ENCODE results near the gene PRAMEF10. TPM values are rescaled to one million over a fixed set of nuclear protein-coding genes. Genes with fewer than 3 reads are reported as not detected.
"Not testable (repeated sequence)": the region's sequence is repeated elsewhere in the genome, so short reads cannot be mapped to it uniquely, and the experiment has no call there.

Gene PRAMEF10
- not detected for total RNA-seq

DNA sequence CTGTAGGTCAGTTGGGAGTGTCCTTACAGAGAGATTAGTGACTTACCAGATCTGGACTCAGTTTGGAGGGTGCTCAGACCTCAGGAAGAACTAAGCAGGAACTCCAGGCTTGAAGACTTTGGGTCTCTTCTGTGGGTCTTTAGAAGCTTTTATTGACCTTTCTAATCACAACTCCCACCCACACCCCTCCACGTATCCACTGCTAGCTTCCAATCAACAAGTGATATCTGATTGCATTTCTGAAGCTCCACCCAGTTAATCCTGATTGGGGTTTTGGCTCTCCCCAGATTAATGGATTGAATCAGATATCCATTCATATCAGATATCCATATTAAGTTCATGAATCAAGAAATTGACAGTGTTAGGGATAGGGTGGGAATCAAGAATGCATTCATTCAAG, at the start of gene PRAMEF10:
TSS of gene PRAMEF10 (minus strand) at position 101 of the 400 bp plus-strand sequence. CDS start 2,423 bp downstream, outside the sequence.
- H3K36me3 ChIP-seq; H3K4me3 ChIP-seq; DNase-seq (ENCODE audit: low spot score in 2 of 2); H3K27ac ChIP-seq; H3K27me3 ChIP-seq; H3K4me1 ChIP-seq; H3K9me3 ChIP-seq: not testable (repeated sequence)
- WGBS, 2 donors: no CpG with 5 or more reads among the region's 1 CpG

GRCh38 chr1:12947480-12947879, 49.4 kb upstream of the PRAMEF10 start, which contains the start of gene PRAMEF6:
Gene PRAMEF6 (minus strand): TSS chr1:12947580. CDS start chr1:12942518, 5,062 bp downstream.
- not testable (repeated sequence) for H3K4me3 ChIP-seq; H3K27me3 ChIP-seq; H3K9me3 ChIP-seq; H3K36me3 ChIP-seq; H3K4me1 ChIP-seq; DNase-seq (ENCODE audit: low spot score in 2 of 2); H3K27ac ChIP-seq
- WGBS, 2 donors: 91 to 94% methylated on average over 3 to 4 of the region's 4 CpGs

GRCh38 chr1:12924368-12924767, 26.3 kb upstream of the PRAMEF10 start:
- H3K4me1 ChIP-seq; H3K27me3 ChIP-seq; H3K27ac ChIP-seq; H3K36me3 ChIP-seq; H3K9me3 ChIP-seq; DNase-seq (ENCODE audit: low spot score in 2 of 2); H3K4me3 ChIP-seq: not testable (repeated sequence)
- no CpG with 5 or more reads among the region's 5 CpGs for WGBS, 2 donors

DNA sequence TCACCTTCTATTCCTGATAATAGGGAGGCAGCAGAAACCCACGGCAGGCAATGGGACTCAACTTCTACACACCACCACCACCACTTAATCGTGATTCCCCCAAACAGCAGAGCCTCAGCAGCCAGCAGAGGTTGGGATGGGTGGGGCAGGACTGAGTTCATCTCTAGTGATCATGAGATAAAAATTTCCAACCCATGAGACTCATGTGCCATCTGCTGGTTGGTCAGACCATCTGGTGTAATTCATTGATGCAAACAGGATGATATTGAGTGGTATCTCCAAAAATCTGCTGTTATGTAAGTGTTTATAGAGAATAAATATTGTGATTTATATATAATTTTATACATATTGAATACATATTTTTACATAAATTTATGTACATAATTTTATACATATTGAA, 23.7 kb upstream of the PRAMEF10 start:
- not testable (repeated sequence) for H3K27ac ChIP-seq; H3K27me3 ChIP-seq; H3K4me3 ChIP-seq; H3K4me1 ChIP-seq; H3K9me3 ChIP-seq; H3K36me3 ChIP-seq; DNase-seq (ENCODE audit: low spot score in 2 of 2)
- 52 to 69% methylated on average over 2 of the region's 2 CpGs for WGBS, 2 donors

- H3K4me3 ChIP-seq; H3K27ac ChIP-seq; H3K27me3 ChIP-seq; H3K4me1 ChIP-seq; DNase-seq (ENCODE audit: low spot score in 2 of 2); H3K36me3 ChIP-seq; H3K9me3 ChIP-seq: not testable (repeated sequence)
- no CpG with 5 or more reads among the region's 1 CpG for WGBS, 2 donors
These were observed 18.2 kb upstream of the PRAMEF10 start, which contains the start of gene PRAMEF7 for GRCh38 chr1:12916310-12916709. Gene PRAMEF7 (plus strand): TSS chr1:12916610. CDS start chr1:12917693, 1,083 bp downstream.

DNA sequence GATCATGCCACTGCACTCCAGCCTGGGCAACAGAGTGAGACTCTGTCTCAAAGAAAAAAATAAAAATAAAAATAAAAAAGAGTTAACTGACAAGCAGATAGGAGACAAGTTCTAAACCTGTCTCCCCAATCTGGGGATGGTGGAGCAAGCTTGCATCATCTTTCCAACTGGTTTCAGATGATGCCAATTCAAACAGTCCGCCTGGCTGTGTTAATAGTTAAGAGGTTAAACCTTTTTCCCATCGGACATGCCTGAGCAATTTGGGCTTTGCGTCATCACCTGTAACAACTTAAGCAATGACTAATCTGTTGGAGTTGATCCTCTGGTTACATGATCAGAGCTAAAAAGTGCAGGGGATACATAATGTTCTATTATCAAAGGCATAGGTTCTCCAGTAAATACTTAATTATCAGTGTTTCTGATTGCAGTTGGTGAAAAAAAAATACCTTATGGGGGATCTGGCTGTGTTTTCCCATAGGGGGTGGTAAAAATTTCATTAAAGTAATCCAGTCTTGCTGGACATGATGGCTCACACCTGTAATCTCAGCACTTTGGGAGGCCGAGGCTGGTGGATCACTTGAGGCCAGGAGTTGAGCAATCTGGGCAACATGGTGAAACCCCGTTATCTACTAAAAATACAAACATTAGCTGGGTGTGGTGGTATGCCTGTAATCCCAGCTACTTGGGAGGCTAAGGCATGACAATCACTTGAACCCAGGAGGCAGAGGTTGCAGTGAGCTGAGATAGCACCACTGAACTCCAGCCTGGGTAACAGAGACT, 5.9 kb upstream of the PRAMEF10 start:
- not testable (repeated sequence) for H3K27ac ChIP-seq; DNase-seq (ENCODE audit: low spot score in 2 of 2); H3K4me3 ChIP-seq; H3K36me3 ChIP-seq; H3K4me1 ChIP-seq; H3K9me3 ChIP-seq; H3K27me3 ChIP-seq
- 84% methylated on average over 5 of the region's 5 CpGs; no CpG with 5 or more reads in 1 of the 2 donors for WGBS, 2 donors

DNA sequence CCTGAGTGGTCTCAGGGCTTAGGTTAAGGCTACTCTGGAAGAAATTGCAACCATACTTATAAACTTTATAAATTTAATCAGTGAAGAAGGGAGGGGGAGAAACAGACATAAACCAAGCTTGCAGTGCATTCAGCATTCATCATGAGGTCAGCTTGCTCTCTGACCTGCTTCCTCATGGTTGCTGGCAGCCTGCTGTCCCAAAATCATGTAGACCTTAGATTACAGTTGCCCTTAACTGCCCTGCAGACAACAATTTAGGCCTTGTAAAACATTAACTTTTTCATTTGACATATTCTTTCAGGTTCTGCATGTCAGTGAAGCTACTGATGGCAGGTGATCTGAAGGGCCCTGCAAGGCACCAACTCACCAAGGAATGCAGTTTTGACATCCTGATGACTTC, 1.1 kb upstream of the PRAMEF10 start:
- H3K27ac ChIP-seq; DNase-seq (ENCODE audit: low spot score in 2 of 2); H3K27me3 ChIP-seq; H3K4me3 ChIP-seq; H3K4me1 ChIP-seq; H3K36me3 ChIP-seq; H3K9me3 ChIP-seq: not testable (repeated sequence)

DNA sequence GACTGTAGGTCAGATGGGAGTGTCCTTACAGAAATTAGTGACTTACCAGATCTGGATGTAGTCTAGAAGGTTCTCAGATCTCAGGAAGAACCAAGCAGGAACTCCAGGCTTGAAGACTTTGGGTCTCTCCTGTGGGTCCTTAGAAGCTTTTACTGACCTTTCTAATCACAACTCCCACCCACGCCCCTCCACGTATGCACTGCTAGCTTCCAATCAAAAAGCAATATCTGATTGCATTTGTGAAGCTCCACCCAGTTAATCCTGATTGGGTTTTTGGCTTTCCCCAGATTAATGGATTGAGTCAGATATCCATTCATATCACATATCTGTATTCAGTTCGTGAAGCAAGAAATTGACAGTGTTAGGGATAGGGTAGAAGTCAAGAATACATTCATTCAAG, 12.0 kb downstream of the PRAMEF10 start, which contains the start of gene PRAMEF4:
TSS of gene PRAMEF4 (minus strand) at position 101 of the 400 bp plus-strand sequence. CDS start 2,807 bp downstream, outside the sequence.
- H3K9me3 ChIP-seq; H3K27ac ChIP-seq; H3K4me1 ChIP-seq; H3K36me3 ChIP-seq; DNase-seq (ENCODE audit: low spot score in 2 of 2); H3K4me3 ChIP-seq; H3K27me3 ChIP-seq: not testable (repeated sequence)
- 70 to 88% methylated on average over 3 of the region's 3 CpGs for WGBS, 2 donors

GRCh38 chr1:12878453-12878852, 19.6 kb downstream of the PRAMEF10 start:
- not testable (repeated sequence) for H3K27me3 ChIP-seq; H3K4me1 ChIP-seq; H3K27ac ChIP-seq; H3K9me3 ChIP-seq; DNase-seq (ENCODE audit: low spot score in 2 of 2); H3K4me3 ChIP-seq; H3K36me3 ChIP-seq
- WGBS, 2 donors: 70 to 86% methylated on average over 3 to 4 of the region's 4 CpGs

DNA sequence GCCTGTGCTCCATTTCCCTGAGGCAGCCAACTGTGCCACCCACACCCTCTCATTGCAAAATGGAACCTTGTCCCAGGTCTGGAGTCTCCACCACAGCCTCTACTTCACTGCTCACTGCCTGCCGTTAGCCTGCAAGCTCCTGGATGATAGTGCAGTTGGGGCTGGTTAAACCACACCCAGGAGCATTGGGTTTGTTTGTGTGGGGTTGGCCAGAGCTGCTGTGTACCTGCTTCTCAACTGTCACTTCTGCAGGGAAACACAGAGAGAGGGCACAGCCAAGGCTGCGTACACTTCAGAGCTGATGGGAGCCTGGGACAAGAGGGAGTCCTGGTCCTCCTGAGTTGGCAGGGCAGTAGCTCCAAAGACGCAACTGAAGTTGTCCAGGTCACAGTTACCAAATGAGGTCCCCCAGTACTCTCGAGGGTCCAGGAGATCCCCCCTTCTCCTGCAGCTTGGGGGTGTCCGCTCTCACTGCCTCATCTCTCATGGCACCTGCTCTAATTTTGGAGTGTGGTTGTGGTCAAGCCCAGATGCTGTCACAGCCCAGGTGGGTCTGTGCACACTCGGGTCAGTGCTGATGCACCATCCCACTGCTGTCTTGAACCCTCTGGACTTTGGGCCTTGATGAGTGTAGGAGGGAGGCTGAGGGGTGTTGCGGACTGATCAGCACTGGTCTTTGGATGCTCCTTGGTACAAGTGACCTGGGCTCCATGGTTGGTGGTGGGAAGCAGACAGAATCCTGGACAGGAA, 34.8 kb downstream of the PRAMEF10 start:
- DNase-seq (ENCODE audit: low spot score in 2 of 2); H3K27me3 ChIP-seq; H3K4me1 ChIP-seq; H3K27ac ChIP-seq; H3K4me3 ChIP-seq; H3K36me3 ChIP-seq; H3K9me3 ChIP-seq: not testable (repeated sequence)
- WGBS, 2 donors: 94% methylated on average over 2 of the region's 7 CpGs; no CpG with 5 or more reads in 1 of the 2 donors

DNA sequence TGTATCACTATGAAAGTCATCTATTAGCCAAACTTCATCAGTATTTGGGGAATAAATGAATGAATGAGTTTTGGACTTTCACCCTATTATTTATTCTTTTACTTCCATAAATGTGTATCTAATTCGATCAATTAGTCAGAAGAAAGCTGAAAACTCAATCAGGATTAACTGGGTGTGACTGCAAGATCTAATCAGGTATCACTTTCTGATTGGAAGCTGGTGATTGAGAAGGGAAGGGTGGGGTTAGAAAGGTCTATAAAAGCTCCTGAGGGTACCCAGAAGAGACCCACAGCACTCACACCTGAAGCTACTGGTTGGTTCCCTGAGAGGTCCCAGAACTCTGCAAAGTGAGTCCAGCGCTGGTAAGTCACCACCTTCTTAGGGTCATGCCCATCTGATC, 41.3 kb downstream of the PRAMEF10 start, which contains the start of gene PRAMEF2:
TSS of gene PRAMEF2 (plus strand) at position 301 of the 400 bp plus-strand sequence. CDS start 1,924 bp downstream, outside the sequence.
- 17 to 61% methylated on average over 1 to 2 of the region's 2 CpGs for WGBS, 2 donors
- not testable (repeated sequence) for H3K4me3 ChIP-seq; H3K27ac ChIP-seq; H3K4me1 ChIP-seq; H3K36me3 ChIP-seq; H3K9me3 ChIP-seq; H3K27me3 ChIP-seq; DNase-seq (ENCODE audit: low spot score in 2 of 2)
